ENCODE results near the gene GIPC1.

Gene GIPC1

DNA sequence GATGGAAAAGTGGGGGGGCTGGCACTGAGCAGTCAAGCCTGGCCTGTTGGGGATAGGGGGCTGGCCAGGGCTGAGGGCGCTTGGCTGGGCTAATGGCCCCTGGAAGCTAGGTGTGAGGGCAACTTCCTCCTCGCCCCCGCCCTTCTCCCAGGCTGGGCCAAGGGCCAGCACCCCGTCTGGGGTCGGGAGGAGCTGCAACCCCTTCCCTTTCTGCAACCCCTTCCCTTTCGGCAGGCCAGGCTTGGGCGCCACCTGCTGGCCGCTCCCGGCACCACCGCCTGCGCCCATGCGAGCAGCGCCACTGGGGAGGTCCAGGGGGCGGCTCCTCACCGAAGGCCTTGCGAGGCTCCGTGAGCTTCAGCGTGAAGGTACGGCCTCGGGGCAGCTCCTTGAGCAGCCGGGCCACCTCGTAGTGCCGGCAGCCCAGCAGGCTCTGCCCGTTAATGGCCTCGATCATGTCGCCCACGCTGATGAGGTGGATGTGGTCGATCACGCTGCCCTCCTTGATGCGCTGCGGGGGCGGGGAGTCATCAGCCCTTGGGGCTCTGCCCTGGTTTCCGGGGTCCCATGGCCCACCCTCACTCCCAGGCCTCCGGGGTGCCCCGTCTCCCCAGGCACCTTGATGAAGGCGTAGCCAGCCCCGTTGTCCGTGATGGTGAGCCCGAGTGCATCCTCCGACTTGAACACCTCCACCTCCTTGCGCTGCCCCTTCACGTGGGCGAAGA lies 15.8 kb downstream of the GIPC1 start:
- DNase-seq: peak; percentile 74
- no peak overlapping the region for H3K4me3 ChIP-seq (ENCODE audit: low read depth, low read length)
- H3K36me3 ChIP-seq: no peaks in the 10 kb centered on the region; the same call in 1 of the 2 replicates
- no peaks in the 10 kb centered on the region for H3K27me3 ChIP-seq
- TF ChIP-seq, protein P1, sequence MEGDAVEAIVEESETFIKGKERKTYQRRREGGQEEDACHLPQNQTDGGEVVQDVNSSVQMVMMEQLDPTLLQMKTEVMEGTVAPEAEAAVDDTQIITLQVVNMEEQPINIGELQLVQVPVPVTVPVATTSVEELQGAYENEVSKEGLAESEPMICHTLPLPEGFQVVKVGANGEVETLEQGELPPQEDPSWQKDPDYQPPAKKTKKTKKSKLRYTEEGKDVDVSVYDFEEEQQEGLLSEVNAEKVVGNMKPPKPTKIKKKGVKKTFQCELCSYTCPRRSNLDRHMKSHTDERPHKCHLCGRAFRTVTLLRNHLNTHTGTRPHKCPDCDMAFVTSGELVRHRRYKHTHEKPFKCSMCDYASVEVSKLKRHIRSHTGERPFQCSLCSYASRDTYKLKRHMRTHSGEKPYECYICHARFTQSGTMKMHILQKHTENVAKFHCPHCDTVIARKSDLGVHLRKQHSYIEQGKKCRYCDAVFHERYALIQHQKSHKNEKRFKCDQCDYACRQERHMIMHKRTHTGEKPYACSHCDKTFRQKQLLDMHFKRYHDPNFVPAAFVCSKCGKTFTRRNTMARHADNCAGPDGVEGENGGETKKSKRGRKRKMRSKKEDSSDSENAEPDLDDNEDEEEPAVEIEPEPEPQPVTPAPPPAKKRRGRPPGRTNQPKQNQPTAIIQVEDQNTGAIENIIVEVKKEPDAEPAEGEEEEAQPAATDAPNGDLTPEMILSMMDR (IDR thresholded peaks at IDR 0.05; ENCODE audit: low read depth, low read length): peak; percentile 88
- H3K4me1 ChIP-seq: peaks cover 28% of the 10 kb centered on the region
- H3K9me3 ChIP-seq: no peaks in the 10 kb centered on the region

DNA sequence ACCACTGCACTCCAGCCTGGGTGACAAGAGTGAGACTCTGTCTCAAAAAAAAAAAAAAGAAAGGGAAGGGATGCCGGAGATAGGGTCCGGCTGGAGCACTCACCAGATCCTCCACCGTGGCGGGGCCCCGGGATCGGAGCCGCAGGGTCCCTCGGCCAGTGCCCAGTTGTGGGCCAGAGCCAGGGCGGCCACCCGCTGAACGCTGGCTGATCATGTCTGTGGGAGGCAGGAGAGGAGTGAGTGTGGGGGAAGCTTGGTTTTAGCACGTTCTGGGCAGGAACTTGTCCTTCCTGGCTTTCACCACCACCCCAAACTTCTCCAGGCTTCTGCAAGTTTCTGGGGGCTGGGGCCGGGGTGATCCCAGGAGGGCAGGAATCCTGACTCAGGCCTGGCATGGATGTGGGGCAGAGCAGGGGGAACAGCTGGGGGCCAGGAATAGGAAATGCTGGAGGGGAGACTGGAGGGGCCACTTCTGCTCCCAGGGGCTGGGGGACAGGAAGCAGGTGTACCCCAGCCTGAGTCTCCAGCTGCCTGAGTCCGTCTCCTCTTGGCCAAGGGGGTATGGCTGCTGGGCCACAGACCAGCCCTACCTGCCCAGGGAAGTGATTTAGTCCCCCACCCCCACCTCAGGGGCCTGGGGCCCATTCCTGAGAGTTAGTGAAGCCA lies 16.5 kb downstream of the GIPC1 start:
- Histone ChIP-seq H3K36me3 (no peaks in the 10 kb centered on the region; the same call in 1 of the 2 replicates), H3K27me3 (no peaks in the 10 kb centered on the region), H3K4me3 (ENCODE audit: low read depth, low read length) (no peak overlapping the region), H3K9me3 (no peaks in the 10 kb centered on the region), H3K4me1 (peaks cover 31% of the 10 kb centered on the region)
- TF ChIP-seq, protein P1 (IDR thresholded peaks at IDR 0.05; ENCODE audit: low read depth, low read length): no peak
- no peak for DNase-seq

- H3K36me3 ChIP-seq: no peaks in the 10 kb centered on the region; the same call in 1 of the 2 replicates
- TF ChIP-seq, protein P1 (IDR thresholded peaks at IDR 0.05; ENCODE audit: low read depth, low read length): no peak
- peaks cover 31% of the 10 kb centered on the region for H3K4me1 ChIP-seq
- H3K9me3 ChIP-seq: no peaks in the 10 kb centered on the region
- H3K4me3 ChIP-seq (ENCODE audit: low read depth, low read length): no peak overlapping the region
- H3K27me3 ChIP-seq: no peaks in the 10 kb centered on the region
- no peak for DNase-seq
Observed at GRCh38 chr19:14478113-14478545, 17.8 kb downstream of the GIPC1 start.

- Histone ChIP-seq H3K27me3 (0 out of 2 replicates have a peak, but pooled peaks cover under 1% of the 10 kb centered on the region), H3K36me3 (peaks cover under 1% of the 10 kb centered on the region; the same call in 1 of the 2 replicates), H3K9me3 (no peaks in the 10 kb centered on the region), H3K4me3 (ENCODE audit: low read depth, low read length) (no peak overlapping the region), H3K4me1 (peaks cover 32% of the 10 kb centered on the region)
- DNase-seq: peak; percentile 74
- TF ChIP-seq, protein P1 (IDR thresholded peaks at IDR 0.05; ENCODE audit: low read depth, low read length): no peak
Observed at GRCh38 chr19:14477418-14478112, 18.4 kb downstream of the GIPC1 start.

DNA sequence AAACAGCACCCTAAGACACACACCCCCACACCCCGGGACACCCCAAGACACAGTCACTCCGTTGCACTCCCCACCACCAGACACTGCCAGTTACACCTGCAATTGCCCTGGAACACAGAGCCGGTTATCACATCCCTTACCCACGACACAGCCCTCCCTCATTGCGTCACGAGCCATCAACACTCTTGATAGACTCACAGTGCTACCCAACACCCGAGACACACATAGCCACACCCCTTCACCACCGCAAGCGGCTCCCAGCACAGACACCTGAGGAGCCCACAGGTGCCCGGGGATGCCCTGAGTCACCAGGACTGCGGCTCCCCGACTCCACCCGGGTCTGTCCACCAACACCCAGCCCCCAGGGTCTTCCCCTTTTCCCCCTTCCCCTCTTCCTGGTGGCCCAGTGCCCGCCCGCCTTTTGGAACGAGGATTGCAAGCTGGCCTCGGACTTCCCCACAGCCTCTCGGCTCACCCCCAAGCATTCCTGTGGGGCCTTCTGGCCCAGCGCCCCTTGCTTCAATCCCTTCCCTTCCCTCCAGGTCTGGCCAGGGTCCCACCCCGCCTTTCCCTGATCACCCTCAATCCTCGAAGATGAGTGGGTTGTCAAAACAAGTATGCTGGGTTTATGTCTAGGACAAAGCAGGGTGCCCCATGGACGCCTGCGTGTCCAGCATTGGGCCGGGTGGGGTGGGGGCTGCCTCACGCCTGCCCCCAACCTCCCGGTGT lies 19.1 kb downstream of the GIPC1 start:
- TF ChIP-seq, protein P1 (IDR thresholded peaks at IDR 0.05; ENCODE audit: low read depth, low read length): no peak

More for the DNA sequence above, 19.1 kb downstream of the GIPC1 start:
- no peaks in the 10 kb centered on the region for H3K9me3 ChIP-seq
- H3K4me1 ChIP-seq: peaks cover 39% of the 10 kb centered on the region
- H3K4me3 ChIP-seq (ENCODE audit: low read depth, low read length): no peak overlapping the region
- peaks cover 4% of the 10 kb centered on the region; the same call in 1 of the 2 replicates for H3K36me3 ChIP-seq
- H3K27me3 ChIP-seq: 0 out of 2 replicates have a peak, but pooled peaks cover 4% of the 10 kb centered on the region
- no peak for DNase-seq
